Gastroesophageal sphincter (tissue), 3 donors: Measurements from ENCODE around the gene NUDT2.

Source experiments
- CTCF ChIP-seq, 4 experiments: fragments of 200-600 bp in 2 of 4; fragments of 450-650 bp in 2 of 4; sonication (generic) in 1 of 4; IDR thresholded peaks; one replicate each; pipeline ENCODE4 v1.5.1; 2017 to 2019; ENCODE audit warnings: antibody characterized with exemption in 4 of 4, mild to moderate bottlenecking in 2 of 4, moderate library complexity in 2 of 4
- POLR2A ChIP-seq, 2 donors: fragments of 450-650 bp; IDR thresholded peaks; one replicate each; pipeline ENCODE4 v1.6.1; 2017; ENCODE audit warnings: antibody characterized with exemption in 2 of 2, mild to moderate bottlenecking in 2 of 2, moderate library complexity in 1 of 2

- no peak for TF ChIP-seq CTCF (IDR thresholded peaks at IDR 0.05)
- no peak for TF ChIP-seq POLR2A (IDR thresholded peaks at IDR 0.05)
These were observed 41.9 kb downstream of the NUDT2 start for GRCh38 chr9:34370970-34371880.
